Astrocyte of the cerebellum (primary cell): Measurements from ENCODE around the gene NDUFS3.
A peak's percentile ranks its signal among the peaks of the same experiment; 100 is the strongest.

Experiments used
- DNase-seq: peaks from one replicate; pipeline ENCODE4 v3.0.0-alpha.2; 2011; ENCODE audit warnings: low read depth
- H3K4me3 ChIP-seq: 2 replicates; pipeline ENCODE4 v1.5.1; 2011; ENCODE audit warnings: mild to moderate bottlenecking, low read depth, low read length, moderate library complexity
- in situ Hi-C: cut with HindIII; loops from 2 replicates; pipeline ENCODE4 v1.10.0; 2017; ENCODE audit warnings: low sequenced_read_pairs
- TF ChIP-seq, protein P1 (sequence below): IDR thresholded peaks from 2 replicates; pipeline ENCODE4 v1.5.1; 2012; ENCODE audit warnings: low read length, low read depth, moderate library complexity, mild to moderate bottlenecking; ENCODE audit errors: missing control alignments

The NDUFS3 gene

DNA sequence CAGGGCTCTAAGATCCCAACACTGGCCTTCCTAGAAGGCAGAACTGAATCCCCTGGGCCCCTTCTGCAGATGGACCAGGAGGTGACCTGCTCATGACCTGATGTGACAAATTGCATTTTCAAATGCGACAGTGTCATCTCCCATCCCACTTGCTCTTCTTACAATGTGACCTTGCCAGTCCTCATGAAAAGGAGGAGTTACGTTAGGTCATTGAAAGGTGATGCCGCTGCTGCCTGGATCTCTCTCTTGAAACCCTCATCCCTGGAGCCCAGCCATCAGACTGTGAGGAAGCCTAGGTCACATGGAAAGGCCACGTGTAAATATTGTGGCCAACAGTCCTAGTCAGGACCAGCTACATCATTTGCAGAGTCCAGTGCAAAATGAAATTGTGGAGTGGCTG, 21.0 kb downstream of the NDUFS3 start:
- no peak overlapping the region for H3K4me3 ChIP-seq
- TF ChIP-seq, protein P1, sequence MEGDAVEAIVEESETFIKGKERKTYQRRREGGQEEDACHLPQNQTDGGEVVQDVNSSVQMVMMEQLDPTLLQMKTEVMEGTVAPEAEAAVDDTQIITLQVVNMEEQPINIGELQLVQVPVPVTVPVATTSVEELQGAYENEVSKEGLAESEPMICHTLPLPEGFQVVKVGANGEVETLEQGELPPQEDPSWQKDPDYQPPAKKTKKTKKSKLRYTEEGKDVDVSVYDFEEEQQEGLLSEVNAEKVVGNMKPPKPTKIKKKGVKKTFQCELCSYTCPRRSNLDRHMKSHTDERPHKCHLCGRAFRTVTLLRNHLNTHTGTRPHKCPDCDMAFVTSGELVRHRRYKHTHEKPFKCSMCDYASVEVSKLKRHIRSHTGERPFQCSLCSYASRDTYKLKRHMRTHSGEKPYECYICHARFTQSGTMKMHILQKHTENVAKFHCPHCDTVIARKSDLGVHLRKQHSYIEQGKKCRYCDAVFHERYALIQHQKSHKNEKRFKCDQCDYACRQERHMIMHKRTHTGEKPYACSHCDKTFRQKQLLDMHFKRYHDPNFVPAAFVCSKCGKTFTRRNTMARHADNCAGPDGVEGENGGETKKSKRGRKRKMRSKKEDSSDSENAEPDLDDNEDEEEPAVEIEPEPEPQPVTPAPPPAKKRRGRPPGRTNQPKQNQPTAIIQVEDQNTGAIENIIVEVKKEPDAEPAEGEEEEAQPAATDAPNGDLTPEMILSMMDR, result no peak
- no peak for DNase-seq
- in situ Hi-C loops, result no loop called here

- DNase-seq, result no peak
- in situ Hi-C loops, result no loop called here
- no peak overlapping the region for H3K4me3 ChIP-seq
- TF ChIP-seq, protein P1, result no peak
Observed at GRCh38 chr11:47603295-47603694, 24.4 kb downstream of the NDUFS3 start.

DNA sequence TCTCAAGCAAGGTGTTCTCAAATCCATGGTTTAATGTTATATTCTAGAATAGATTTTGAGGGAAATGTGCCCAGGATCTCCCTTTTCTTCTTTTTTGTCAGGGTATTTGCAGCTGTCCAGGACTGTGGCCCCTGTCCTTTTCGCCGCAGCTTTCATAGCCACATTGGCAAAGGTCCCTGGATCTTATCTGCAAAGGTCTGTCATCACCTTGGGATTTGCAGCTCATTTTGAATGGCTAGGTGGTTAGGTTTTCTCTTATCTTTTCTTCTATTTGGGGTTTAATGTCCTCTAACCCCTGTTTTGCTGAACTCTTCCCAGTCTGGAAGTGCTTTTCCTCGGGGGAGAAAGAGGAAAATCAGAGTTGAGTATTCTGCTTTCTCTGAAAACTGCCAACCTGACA, 27.0 kb downstream of the NDUFS3 start:
- H3K4me3 ChIP-seq, result no peak overlapping the region
- in situ Hi-C loops, result no loop called here
- TF ChIP-seq, protein P1, result no peak
- no peak for DNase-seq

DNA sequence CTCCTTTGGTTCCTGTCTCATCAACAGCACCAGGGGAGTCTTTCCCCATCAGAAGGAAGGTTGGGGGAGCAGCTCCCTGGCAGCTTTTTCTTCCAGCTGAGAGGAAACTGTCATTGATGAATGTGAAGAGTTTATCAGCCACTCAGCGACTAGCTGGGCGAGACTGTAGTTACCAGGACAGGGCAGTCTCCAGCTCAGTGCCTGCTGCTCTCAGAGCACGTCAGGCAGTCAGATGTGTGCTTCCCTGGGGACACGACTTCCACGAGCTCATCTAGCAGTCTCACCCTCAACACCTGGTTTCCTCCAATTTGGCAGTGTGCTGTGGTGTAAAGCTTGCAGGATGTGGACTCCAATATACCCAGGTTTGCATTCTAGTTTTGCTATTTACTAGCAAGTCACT, 27.9 kb downstream of the NDUFS3 start:
- DNase-seq, result no peak
- H3K4me3 ChIP-seq, result no peak overlapping the region
- in situ Hi-C loops, result no loop called here
- TF ChIP-seq, protein P1, result no peak

GRCh38 chr11:47607380-47607779, 28.5 kb downstream of the NDUFS3 start:
- in situ Hi-C loops, result no loop called here
- peak; percentile 61 for DNase-seq
- TF ChIP-seq, protein P1, result no peak
- H3K4me3 ChIP-seq, result no peak overlapping the region

GRCh38 chr11:47609675-47610074, 30.8 kb downstream of the NDUFS3 start:
- in situ Hi-C loops, result loop anchor here (5.0 kb wide), 1 partner anchor 32 kb away; the partner anchor contains the start of genes KBTBD4 and NDUFS3
- TF ChIP-seq, protein P1, result no peak
- no peak overlapping the region for H3K4me3 ChIP-seq
- no peak for DNase-seq
